SKM-1 treated with dmso at 0.1 percent for 144 hours (cell line): ENCODE results near the gene SIRT6.
A peak's percentile ranks its signal among the peaks of the same experiment; 100 is the strongest.
"Not testable (repeated sequence)": the region's sequence is repeated elsewhere in the genome, so short reads cannot be mapped to it uniquely, and the experiment has no call there.

Experiments
- DNase-seq: peaks from one replicate; lab custom pipeline; 2025; ENCODE audit not compliant: unreplicated experiment; lab: John Stamatoyannopoulos, UW

SIRT6 gene

DNA sequence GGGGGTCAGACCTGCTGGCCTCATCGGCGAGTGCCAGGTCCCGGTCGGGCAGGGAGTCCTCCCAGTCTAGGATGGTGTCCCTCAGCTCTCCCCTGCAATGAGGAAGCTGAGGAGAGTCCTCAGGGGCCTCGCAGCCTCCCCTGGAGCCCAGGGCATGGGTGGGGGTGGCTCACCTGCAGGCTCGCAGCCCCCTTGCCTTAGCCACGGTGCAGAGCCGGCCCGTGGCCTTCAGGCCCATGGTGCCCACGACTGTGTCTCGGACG lies 6.8 kb downstream of the SIRT6 start:
- no peak for DNase-seq

DNA sequence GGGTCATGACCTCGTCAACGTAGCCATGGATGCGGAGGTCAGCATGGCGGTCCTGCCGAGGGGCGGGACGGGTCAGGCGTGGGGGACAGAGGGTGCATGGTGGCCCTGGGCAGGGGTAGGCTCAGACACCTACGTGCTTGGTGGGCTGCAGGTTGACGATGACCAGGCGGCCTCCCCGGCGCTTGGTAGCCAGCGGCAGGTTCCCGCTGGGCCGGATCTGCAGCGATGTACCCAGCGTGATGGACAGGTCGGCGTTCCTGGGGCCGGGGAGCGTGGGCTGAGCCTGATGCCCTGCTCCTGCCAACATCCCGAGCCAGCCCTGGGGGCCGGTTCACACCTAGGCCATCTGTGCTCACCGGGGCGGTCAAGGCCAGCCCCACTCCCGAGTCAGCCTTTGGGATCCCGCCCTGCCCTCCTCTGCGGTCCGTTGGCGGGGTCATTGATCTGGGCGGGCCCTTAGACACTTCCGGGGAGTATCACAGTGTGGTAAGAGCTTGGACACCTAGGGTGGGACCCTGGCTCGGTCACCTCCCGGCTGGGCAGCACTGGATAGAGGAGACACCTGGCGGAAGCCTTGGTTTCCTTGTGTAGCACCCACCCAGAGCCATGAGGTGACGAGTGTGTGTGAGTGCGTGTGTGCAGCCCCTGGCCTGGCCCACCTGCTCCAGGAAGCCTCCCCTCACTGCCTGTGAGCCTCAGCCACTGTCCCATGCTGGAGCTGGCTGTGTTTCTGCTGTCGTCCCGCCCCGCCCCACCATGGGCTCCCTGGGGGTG lies 7.3 kb downstream of the SIRT6 start:
- no peak for DNase-seq

DNA sequence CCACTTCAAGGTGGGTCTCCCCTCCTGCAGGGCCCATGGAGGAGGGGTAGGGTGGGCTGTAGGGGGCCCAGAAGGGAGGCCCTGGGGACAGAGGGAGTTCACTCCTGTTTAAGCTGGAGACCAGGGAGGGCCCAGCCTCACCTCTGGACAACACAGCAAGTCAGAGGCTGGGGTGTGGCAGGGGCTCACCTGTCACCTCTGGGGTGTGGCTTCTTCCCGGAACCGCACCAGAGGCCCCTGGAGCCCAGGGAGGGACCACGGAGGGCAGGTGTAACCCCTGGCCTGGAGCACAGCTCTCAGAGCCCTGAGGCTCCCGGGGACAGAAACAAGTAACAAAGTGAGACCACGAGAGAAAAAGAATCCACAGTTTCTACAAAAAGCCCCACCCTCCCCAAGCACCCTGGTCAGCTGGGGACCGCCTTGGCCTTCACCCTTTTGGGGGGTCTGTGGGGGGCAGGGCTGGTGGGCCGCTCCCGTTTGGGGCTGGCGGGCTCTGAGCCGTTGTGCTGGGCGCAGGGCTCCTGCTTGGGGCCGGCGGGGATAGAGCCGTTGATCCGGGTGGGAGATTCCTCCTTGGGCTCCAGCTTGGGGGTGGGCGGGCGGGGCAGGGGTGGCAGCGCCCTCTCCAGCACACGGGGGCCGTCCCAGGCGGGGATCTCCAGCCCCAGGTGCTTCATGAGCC lies 8.0 kb downstream of the SIRT6 start:
- DNase-seq = no peak

DNA sequence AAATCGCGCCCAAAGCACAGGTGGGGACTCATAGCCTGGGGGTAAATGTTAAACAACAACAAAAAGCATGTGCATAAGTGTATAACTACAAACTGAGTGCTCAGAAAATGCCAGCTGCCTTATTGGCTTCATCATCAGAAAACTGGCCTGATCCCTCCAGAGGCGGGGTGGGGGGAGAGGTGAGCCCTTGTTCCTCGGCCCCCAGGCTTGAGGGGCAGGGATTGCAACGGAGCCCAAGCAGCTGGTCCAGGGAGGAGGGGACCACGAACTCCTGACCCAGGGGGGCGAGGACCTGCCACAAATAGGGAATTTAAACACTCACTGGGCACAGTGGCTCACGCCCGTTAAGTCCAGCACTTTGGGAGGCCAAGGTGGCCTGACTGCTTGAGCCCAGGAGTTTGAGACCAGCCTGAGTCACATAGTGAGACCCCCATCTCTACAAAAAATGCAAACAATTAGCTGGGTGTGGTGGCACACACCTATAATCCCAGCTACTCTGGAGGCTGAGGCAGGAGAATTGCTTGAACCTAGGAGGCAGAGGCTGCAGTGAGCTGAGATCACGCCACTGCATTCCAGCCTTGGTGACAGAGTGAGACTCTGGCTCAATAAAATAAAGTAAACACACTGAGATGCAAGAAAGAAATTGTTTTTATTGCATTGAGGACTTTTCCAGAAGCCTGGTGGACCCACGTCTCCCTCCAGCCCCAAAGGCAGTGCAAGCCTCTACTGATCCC lies 8.7 kb downstream of the SIRT6 start:
- DNase-seq = no peak

DNA sequence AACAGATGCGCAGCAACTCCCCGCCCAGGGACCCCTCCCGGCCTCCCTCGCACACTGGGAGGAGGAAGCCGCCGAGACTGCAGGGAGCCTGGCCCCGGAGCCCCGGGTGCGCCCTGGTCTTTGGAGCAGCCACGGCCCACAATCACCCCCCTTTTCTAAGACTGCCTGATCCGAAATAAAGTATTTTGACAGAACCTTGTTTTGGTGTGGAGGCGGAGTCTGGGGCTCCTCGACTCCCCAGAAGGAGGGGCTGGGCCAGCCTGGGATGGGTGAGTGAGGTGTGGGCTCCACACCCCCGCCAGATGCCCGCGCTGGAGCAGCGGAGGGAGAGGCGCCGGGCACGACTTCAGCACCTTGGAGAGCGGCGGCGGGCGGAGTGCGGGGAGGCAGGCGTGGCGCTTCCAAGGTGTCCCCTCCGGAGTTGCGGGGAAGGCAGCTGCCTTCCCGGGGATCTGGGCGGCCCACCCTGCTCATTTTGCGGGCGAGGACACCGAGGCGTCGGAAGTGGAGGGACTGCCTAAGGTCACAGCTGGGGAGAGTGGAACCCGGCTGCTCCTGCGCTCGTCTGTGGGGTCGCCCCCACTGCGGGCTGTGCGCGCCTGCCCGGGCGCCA lies 9.4 kb downstream of the SIRT6 start:
- no peak for DNase-seq

DNA sequence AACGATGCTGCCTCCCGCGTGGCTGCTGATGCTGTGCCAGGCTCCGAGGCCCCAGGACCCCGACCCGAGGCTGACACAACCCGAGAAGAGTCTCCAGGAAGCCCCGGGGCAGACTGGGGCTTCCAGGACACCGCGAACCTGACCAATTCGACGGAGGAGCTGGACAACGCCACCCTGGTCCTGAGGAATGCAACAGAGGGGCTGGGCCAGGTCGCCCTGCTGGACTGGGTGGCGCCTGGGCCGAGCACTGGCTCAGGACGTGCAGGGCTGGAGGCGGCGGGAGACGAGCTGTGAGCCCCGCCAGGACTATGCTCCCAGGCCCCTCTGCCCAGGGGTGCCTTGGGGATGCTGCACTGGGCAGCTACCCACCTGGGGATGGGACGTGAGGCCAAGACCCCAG lies 10.7 kb downstream of the SIRT6 start:
- no peak for DNase-seq

DNA sequence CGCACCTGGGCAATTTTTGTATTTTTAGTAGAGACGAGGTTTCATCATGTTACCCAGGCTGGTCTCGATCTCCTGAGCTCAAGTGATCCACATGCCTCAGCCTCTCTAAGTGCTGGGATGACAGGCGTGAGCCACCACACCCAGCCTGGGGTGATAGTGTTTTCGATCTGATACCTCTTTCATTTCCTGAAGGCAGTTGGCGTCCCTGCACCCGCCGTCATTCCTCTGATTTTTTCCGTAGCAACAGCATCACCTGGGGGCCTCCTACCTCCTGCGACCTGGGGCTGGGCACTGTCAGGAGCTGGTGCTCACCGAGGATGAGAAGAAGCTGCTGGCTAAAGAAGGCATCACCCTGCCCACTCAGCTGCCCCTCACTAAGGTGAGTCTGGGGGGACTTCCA lies 18.1 kb downstream of the SIRT6 start:
- DNase-seq = no peak

DNA sequence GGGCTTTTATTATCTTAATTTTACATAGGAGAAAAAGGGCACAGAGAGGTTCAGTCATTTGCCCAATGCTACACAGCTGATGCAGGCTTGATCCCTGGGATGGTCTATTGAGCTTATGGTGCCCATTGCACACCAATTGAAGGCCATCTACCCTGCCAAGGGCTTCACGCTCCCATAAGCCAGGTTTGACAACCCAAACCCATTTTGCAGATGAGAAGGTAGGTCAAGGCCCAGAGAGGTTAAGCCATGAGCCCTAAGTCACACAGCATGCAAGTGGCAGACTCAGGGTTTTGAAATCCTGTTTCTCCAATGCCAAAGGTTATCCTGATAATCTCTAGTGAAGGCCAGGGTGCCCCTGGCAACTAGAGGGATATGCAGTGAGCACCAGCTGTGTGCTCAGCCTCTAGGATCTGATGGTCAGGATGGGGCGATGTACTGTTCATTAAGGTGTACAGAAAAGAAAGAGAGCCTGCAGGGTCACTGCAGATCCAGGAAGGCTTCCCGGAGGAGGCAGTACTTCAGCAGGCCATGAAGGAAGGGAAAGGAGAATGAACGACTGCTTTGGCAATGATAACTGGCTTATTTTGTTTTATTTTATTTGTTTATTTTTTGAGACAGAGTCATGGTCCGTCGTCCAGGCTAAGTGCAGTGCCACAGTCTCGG lies 20.8 kb downstream of the SIRT6 start:
- DNase-seq = no peak

DNA sequence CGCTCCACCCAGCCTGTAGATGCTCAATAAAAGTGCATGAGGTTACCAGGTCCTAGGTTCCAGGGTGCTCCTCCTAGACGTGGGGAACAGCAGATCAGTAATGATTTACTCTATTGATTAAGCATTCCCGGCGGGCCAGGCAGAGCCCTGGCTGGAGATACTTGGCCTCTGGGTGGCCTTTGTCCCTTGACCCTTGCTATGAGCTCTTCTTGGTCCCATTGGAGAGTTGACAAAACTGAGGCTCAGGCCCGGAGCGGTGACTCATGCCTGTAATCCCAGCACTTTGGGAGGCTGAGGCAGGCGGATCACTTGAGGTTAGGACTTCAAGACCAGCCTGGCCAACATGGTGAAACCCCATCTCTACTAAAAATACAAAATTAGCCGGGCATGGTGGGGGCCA lies 24.4 kb downstream of the SIRT6 start:
- not testable (repeated sequence) for DNase-seq

DNA sequence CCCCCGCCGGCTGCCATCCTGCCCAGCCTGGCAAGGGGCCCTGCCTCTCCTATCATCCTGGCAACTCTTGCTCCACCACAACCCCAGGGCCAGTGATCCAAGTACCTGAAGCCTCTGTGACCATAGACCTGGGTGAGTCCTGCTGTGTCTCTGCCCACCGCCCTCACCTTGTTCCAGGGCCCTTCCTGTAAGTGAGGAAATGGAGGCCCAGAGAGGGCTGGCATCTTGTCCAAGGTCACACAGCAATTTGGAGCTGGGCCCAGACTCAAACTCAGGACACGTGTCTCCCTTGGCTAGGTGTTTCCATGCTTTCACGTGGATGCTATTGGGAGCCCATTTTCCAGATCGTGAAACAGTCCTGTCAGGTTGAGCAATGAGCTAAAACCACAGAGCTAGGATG lies 25.2 kb downstream of the SIRT6 start:
- DNase-seq = no peak

DNA sequence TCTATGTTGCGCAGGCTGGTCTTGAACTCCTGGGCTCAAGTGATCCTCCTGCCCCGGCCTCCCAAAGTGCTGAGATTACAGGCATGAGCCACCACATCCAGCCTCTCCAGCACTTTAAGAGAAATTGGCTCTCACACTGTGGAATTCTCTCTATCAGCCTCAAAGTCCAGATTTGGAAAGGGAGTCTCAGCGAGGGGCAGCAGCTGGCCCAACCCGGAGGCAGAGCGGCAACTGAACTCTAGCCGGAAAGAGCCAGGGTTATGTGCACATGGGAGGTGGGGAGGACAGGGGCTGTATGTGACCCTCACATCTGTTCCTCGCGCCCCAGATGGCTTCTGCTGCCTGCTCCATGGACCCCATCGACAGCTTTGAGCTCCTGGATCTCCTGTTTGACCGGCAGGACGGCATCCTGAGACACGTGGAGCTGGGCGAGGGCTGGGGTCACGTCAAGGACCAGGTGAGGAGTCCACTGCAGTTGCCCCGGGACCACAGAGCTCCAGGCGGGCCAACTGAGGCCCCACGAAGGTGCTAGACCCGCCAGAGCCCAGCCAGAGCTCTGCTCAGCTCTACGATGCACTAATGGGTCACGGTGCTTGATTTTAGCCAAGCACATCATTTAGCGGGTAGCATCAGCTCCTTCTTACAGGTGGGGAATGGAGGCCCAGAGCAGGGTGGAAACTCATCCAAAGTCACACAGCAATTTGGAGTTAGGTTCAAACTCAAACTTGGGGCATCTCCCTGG lies 27.6 kb downstream of the SIRT6 start:
- no peak for DNase-seq

DNA sequence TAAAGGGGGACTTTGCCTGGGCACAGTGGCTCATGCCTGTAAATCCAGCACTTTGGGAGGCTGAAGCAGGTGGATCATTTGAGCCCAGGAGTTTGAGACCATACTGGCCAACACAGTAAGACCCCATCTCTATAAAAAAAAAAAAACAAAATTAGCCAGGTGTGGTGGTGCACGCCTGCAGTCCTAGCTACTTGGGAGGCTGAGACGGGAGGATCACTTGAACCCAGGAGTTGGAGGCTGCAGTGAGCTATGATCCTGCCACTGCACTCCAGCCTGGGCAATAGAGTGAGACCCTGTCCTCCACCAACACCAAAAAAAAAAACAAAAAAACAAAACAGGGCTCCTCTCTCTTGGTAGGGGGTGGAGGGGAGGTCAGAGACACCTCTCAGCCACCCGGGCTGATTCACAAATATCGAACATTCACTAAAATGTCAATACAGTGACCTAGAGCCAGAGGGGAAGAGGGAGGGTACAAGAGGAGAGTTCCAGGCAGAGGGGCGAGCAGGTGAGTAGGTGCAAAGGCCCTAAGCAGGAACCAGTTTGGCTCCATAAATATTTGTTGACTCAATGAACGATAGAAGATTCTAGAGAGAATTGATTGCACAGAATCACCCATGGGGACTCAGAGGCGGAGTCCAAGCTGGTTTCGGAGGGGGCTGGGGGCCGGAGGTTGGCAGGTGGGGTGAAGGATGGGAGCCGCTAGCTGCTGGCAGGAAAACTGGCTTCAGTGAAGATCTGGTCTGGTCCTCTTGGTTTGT lies 29.9 kb downstream of the SIRT6 start:
- no peak for DNase-seq

DNA sequence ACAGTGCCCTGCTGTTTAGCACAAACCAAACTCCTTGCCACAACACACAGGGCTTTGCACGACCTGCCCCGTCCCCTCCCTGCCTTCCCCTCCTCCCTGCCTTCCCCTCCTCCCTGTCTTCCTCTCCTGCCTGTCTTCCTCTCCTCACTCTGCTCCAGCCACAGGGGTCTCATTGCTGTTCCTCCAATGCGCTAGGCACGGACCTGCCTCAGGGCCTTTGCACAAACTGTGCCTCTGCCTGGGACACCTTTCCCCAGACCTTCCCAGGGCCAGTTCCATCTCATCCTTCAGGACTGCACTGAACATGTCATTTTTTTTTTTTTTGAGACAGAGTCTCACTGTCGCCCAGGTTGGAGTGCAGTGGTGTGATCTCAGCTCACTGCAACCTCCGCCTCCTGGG lies 30.7 kb downstream of the SIRT6 start:
- DNase-seq = no peak

DNA sequence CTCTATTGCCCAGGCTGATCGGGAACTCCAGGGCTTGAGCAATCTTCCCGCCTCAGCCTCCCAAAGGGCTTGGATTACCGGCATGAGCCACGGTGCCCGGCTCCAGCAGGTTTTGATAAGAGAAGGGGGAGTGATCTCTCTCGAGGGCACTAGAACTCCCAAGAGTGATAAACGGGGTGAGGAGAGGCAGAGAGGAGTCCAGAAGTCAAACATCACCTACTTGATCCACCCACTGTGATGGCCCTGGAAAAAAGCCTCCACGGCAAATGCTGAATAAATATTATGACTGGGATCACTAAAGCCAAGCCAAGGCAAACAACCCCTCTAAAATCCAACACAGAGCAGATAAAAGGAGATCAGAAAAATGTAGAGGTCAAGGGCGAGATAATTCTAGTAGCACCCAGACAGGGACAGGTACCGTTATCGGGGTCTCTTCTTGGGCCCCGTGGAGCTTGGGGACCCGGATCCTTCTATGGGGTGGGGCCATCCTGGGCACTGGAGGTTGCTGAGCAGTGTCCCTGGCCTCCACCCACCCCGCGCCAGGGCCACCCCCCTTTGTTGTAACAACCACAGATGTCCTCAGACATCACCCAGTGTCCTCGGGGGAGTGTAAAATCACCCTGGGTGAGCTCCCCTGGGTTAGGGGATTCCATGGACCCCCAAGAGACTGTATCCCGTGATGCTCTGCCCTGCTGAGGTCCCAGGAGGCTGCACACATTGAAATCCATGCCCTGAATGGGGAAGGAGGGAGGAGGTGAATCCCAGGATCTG lies 32.7 kb downstream of the SIRT6 start:
- no peak for DNase-seq

DNA sequence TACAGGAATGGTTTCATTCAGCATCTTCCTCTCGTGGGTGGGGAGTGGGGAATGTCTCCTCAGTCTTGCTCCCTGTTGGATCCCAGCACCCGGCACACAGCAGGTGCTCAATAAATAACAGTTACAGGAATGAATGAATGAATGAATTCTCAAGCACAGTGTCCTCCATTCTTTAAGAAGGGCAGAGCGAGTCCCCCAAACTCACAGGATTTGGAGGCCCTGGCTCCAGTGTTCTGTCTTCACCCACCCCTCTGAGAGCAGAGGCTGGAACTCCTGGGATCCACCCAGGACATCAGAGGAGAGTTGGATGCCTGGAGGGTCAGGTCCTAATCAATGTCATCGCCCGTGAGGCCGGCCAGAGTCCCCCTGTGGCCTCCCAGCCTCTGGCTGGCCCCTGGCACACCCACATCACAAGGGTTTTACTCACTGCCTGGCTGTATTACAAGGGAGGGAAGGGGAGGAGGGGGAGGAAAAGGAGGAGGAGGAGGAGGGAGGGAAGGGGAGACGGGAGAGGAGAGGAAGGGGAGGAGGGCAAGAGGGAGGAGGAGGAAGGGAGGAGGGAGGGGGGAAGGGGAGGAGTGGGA lies 37.6 kb downstream of the SIRT6 start:
- no peak for DNase-seq

DNA sequence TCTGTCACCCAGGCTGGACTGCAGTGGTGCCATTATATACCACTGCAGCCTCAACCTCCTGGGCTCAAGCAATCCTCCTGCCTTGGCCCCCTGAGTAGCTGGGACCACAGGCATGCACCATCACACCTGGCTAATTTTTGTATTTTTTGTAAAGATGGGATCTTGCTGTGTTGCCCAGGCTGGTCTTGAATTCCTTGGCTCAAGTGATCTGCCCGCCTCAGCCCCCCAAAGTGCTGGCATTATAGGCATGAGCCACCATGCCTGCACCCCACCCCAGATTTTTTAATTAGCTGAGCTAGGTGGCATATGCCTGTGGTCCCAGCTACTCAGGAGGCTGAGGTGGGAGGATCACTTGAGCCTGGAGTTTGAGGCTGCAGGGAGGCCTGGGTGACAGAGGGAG lies 39.4 kb downstream of the SIRT6 start:
- not testable (repeated sequence) for DNase-seq

DNA sequence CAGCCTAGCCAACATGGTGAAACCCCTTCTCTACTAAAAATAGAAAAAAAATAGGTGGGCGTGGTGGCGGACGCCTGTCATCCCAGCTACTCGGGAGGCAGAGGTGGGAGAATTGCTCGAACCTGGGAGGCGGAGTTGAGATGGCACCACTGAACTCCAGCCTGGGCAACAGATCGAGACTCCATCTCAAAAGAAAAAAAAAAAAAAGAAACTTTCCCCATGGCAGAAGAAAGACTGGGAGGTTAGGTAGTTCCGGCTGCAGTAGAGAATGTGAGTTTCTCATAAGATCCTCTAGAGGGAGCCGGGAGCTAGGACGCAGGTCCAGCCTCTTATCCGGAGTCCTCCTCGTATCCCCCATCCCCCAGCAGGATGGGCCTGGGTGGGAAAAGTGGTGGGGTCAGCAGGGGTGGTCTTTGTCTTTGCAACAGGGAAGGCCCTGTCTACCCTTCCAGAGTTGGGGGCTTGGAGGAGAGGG lies 42.1 kb downstream of the SIRT6 start:
- peak; percentile 72 for DNase-seq

DNA sequence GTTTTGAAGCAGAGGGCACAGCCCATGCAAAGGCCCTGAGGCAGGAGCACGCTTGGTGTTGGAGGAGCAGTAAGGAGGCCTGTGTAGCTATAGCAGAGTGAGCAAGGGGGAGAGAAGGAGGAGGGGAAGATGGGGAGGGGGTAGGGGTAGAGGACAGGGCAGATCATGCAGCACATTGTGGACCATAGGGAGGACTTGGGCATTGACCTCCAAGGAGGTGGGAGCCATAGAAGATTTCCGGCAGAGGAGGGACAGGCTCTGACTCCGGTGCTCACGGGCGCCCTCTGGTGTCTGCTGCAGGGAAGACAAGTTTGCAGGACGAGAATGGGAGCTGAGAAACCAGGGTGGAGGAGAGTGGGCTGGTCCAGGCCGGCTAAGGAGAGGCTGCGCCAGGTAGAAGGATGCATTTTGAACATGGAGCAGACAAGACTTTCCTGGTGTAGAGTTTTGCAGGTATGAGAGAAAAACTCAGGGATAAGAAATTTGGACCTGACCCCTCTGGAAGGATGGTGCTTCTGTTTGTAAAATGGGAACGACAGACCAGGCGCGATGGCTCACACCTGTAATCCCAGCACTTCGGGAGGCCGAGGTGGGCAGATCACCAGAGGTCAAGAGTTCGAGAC lies 42.6 kb downstream of the SIRT6 start:
- DNase-seq = peak; percentile 46
